SU-DHL-6 (cell line): ENCODE measurements around the gene ANKRD33B.

ENCODE experiments used
- H2AFZ ChIP-seq: fragments of 200-600 bp; sonication (generic); 2 replicates; pipeline ENCODE4 v1.6.1; 2014; ENCODE audit warnings: low read depth, mild to moderate bottlenecking, moderate library complexity, mixed read lengths, antibody characterized with exemption, low read length; ENCODE audit not compliant: severe bottlenecking
- H3F3A ChIP-seq: fragments of 200-600 bp; shearing (Covaris generic); 2 replicates; pipeline ENCODE4 v1.6.0; 2016; ENCODE audit warnings: antibody characterized with exemption, mild to moderate bottlenecking; ENCODE audit not compliant: insufficient read depth
- H3K27ac ChIP-seq: fragments of 200-600 bp; sonication (generic); 2 replicates; pipeline ENCODE4 v1.5.1; 2016; ENCODE audit warnings: low read depth, mild to moderate bottlenecking, low read length, moderate library complexity, mixed read lengths
- H3K27me3 ChIP-seq: fragments of 200-600 bp; sonication (generic), shearing (Covaris generic); 2 replicates; pipeline ENCODE4 v1.6.0; 2014; ENCODE audit warnings: mild to moderate bottlenecking, low read length
- H3K36me3 ChIP-seq: fragments of 200-600 bp; sonication (generic); 2 replicates; pipeline ENCODE4 v1.6.1; 2014; ENCODE audit warnings: mild to moderate bottlenecking, low read length, mixed read lengths
- H3K4me2 ChIP-seq: fragments of 300-600, 200-600 bp; shearing (Covaris generic), sonication (generic); 2 replicates; pipeline ENCODE4 v1.6.0; 2014; ENCODE audit warnings: low read length, low read depth, mild to moderate bottlenecking; ENCODE audit not compliant: poor library complexity, severe bottlenecking
- H3K4me3 ChIP-seq: fragments of 200-600 bp; sonication (generic); 2 replicates; pipeline ENCODE4 v1.5.1; 2014; ENCODE audit warnings: antibody characterized with exemption, low read length, mild to moderate bottlenecking, mixed read lengths; ENCODE audit not compliant: insufficient read depth, poor library complexity, severe bottlenecking
- H3K79me2 ChIP-seq: fragments of 200-600 bp; sonication (generic); 2 replicates; pipeline ENCODE4 v1.6.1; 2014; ENCODE audit warnings: mild to moderate bottlenecking, low read length, moderate library complexity; ENCODE audit not compliant: insufficient read depth
- H3K9ac ChIP-seq: fragments of 200-600 bp; sonication (generic); 2 replicates; pipeline ENCODE4 v1.7.0; 2014; ENCODE audit warnings: mild to moderate bottlenecking, low read length
- H3K9me2 ChIP-seq: fragments of 200-600 bp; sonication (generic); replicated peaks from 2 replicates; pipeline ENCODE4 v1.6.1; 2014; ENCODE audit warnings: low read length; ENCODE audit not compliant: insufficient read depth
- H3K9me3 ChIP-seq: fragments of 200-600 bp; sonication (generic); 2 replicates; pipeline ENCODE4 v1.6.1; 2014; ENCODE audit warnings: low read length, mixed read lengths; ENCODE audit not compliant: insufficient read depth
- H4K20me1 ChIP-seq: fragments of 200-600 bp; sonication (generic); 2 replicates; pipeline ENCODE4 v1.6.1; 2014; ENCODE audit warnings: low read depth, mild to moderate bottlenecking, antibody characterized with exemption, low read length, moderate library complexity, mixed read lengths
- CTCF ChIP-seq: fragments of 200-600 bp; sonication (generic); IDR thresholded peaks from one replicate; pipeline ENCODE4 v1.5.1; 2017; ENCODE audit warnings: antibody characterized with exemption, mild to moderate bottlenecking, low read length, moderate library complexity; ENCODE audit not compliant: insufficient read depth, poor library complexity, severe bottlenecking
- EZH2phosphoT487 ChIP-seq: fragments of 200-600 bp; sonication (generic), shearing (Covaris generic); conservative IDR thresholded peaks from 2 replicates; pipeline ENCODE4 v1.6.1; 2018; ENCODE audit warnings: mild to moderate bottlenecking, antibody characterized with exemption, low read length, moderate library complexity, mixed read lengths

The ANKRD33B gene

GRCh38 chr5:10596310-10596703 lies 32.4 kb downstream of the ANKRD33B start:
- Histone ChIP-seq H3K9ac (no peak overlapping the region), H3K27me3 (no peaks in the 10 kb centered on the region), H3K27ac (no peak overlapping the region), H3K4me3 (no peak overlapping the region), H3K9me2 (no peaks in the 10 kb centered on the region), H3F3A (peaks cover 40% of the 10 kb centered on the region), H4K20me1 (no peaks in the 10 kb centered on the region), H2AFZ (no peak overlapping the region), H3K9me3 (no peaks in the 10 kb centered on the region), H3K79me2 (peaks cover 81% of the 10 kb centered on the region), H3K36me3 (peaks cover 8% of the 10 kb centered on the region; the same call in 1 of the 2 replicates), H3K4me2 (no peak overlapping the region)
- TF ChIP-seq EZH2phosphoT487 (no peak), CTCF (no peak)

- peaks cover 82% of the 10 kb centered on the region for H3K79me2 ChIP-seq
- H3K36me3 ChIP-seq, result peaks cover 8% of the 10 kb centered on the region; the same call in 1 of the 2 replicates
Measured at GRCh38 chr5:10596886-10597451, 33.1 kb downstream of the ANKRD33B start.

GRCh38 chr5:10599113-10599512 lies 35.2 kb downstream of the ANKRD33B start:
- peak overlapping the region; percentile 56 for H3K4me2 ChIP-seq
- H3K27ac ChIP-seq, result peak overlapping the region; percentile 82; the same call in 1 of the 2 replicates
- H3K9me2 ChIP-seq, result no peaks in the 10 kb centered on the region
- peaks cover 8% of the 10 kb centered on the region; the same call in 1 of the 2 replicates for H3K36me3 ChIP-seq
- H4K20me1 ChIP-seq, result no peaks in the 10 kb centered on the region
- no peak overlapping the region for H3K4me3 ChIP-seq
- no peak overlapping the region for H3K9ac ChIP-seq
- TF ChIP-seq CTCF (no peak), EZH2phosphoT487 (no peak)
- H2AFZ ChIP-seq, result no peak overlapping the region
- H3F3A ChIP-seq, result peaks cover 52% of the 10 kb centered on the region
- H3K27me3 ChIP-seq, result no peaks in the 10 kb centered on the region
- peaks cover 75% of the 10 kb centered on the region for H3K79me2 ChIP-seq
- no peaks in the 10 kb centered on the region for H3K9me3 ChIP-seq

More at GRCh38 chr5:10596886-10597451, 33.1 kb downstream of the ANKRD33B start:
- peaks cover 47% of the 10 kb centered on the region for H3F3A ChIP-seq
- peak overlapping the region; percentile 47 for H3K27ac ChIP-seq
- H3K27me3 ChIP-seq, result no peaks in the 10 kb centered on the region
- no peak overlapping the region for H2AFZ ChIP-seq
- no peak overlapping the region for H3K4me3 ChIP-seq
- H4K20me1 ChIP-seq, result no peaks in the 10 kb centered on the region
- TF ChIP-seq EZH2phosphoT487 (no peak), CTCF (no peak)
- no peaks in the 10 kb centered on the region for H3K9me2 ChIP-seq
- H3K9ac ChIP-seq, result no peak overlapping the region
- no peaks in the 10 kb centered on the region for H3K9me3 ChIP-seq
- no peak overlapping the region for H3K4me2 ChIP-seq
